Lung (tissue), 12 donors: ENCODE results near the gene CDHR2. TPM values are rescaled to one million over a fixed set of nuclear protein-coding genes. Genes with fewer than 3 reads are reported as not detected.

Source experiments
- ATAC-seq: fragments of 200-7000 bp; cut with Tn5 transposase; one replicate; pipeline ENCODE4 v1.9.1; 2020; ENCODE audit warnings: moderate number of reproducible peaks; ENCODE audit not compliant: insufficient read depth, low FRiP score
- DNase-seq, 3 donors: peaks; one replicate each; pipeline ENCODE4 v3.0.0-alpha.2; 2013 to 2017
- H3K27ac ChIP-seq, 2 donors: one replicate each; pipeline ENCODE4 v1.5.1; 2013; ENCODE audit warnings: mild to moderate bottlenecking in 2 of 2, moderate library complexity in 2 of 2, control low read depth in 1 of 2, inconsistent platforms in 1 of 2, low read depth in 1 of 2, low read length in 1 of 2
- H3K27me3 ChIP-seq, 3 donors: one replicate each; pipeline ENCODE4 v1.5.1; 2013; ENCODE audit warnings: low read length in 2 of 3; ENCODE audit not compliant: control insufficient read depth in 3 of 3, insufficient read depth in 3 of 3
- H3K36me3 ChIP-seq, 4 donors: one replicate each; pipeline ENCODE4 v1.5.1; 2013; ENCODE audit warnings: low read length in 4 of 4, mild to moderate bottlenecking in 1 of 4, moderate library complexity in 1 of 4; ENCODE audit not compliant: control insufficient read depth in 4 of 4, insufficient read depth in 4 of 4
- H3K4me1 ChIP-seq, 5 donors: one replicate each; pipeline ENCODE4 v1.5.1; 2013; ENCODE audit warnings: low read length in 5 of 5, mild to moderate bottlenecking in 2 of 5, moderate library complexity in 1 of 5; ENCODE audit not compliant: control insufficient read depth in 5 of 5, insufficient read depth in 5 of 5
- H3K4me3 ChIP-seq: one replicate; pipeline ENCODE4 v1.5.1; 2013; ENCODE audit warnings: mild to moderate bottlenecking, control low read depth, moderate library complexity
- H3K9ac ChIP-seq, 2 donors: one replicate each; pipeline ENCODE4 v1.5.1; 2013; ENCODE audit warnings: low read length in 2 of 2, control low read depth in 1 of 2; ENCODE audit not compliant: insufficient read depth in 1 of 2
- H3K9me3 ChIP-seq, 4 donors: one replicate each; pipeline ENCODE4 v1.5.1; 2013; ENCODE audit warnings: low read length in 3 of 4, mild to moderate bottlenecking in 1 of 4, moderate library complexity in 1 of 4; ENCODE audit not compliant: control insufficient read depth in 4 of 4, insufficient read depth in 3 of 4
- CTCF ChIP-seq: IDR thresholded peaks from 2 replicates; pipeline ENCODE4 v1.5.1; 2012; ENCODE audit warnings: mild to moderate bottlenecking; ENCODE audit errors: control extremely low read depth, extremely low read depth
- WGBS, 2 donors: extraction: QIAGEN DNeasy Blood & Tissue Kit; methylation state at CpG; one replicate each; pipeline ENCODE4 v1.1.7; 2013; 5-methylcytosine and 5-hydroxymethylcytosine counted together
- polyA plus RNA-seq, 2 donors: library from polyadenylated mRNA; stranded (reverse); fragments of 200-250 nt; gene quantifications; one replicate each; pipeline ENCODE4 v1.2.1, GENCODE V29; 2013
- total RNA-seq, 2 donors: library from RNA; depleted of rRNA in 1 of 2; stranded (reverse); fragments of >200 nt in 1 of 2; gene quantifications; one replicate each; pipeline ENCODE4 v1.2.1, GENCODE V29; 2014 to 2021
- donor health status: control.
- donor health status: control.
- donor health status: Bipolar disorder and iron deficiency.
- donor health status: healthy.
- donor health status: DM: yes; HTN: yes; CAD: no.

CDHR2 gene
- total and polyA plus RNA-seq, 4 donors, result 0.02 to 1.5 (median 0.42) TPM

- no peak for TF ChIP-seq CTCF
- no peak overlapping the region for H3K4me3 ChIP-seq
- H3K27me3 ChIP-seq, result no peaks in the 10 kb centered on the region
- no peak for DNase-seq
- no peak for ATAC-seq
- H3K4me1 ChIP-seq, result no peaks in the 10 kb centered on the region
- H3K36me3 ChIP-seq, result peaks cover 0 to 6% (median 1%) of the 10 kb centered on the region in 4 donors
- H3K9me3 ChIP-seq, result no peaks in the 10 kb centered on the region
- H3K27ac ChIP-seq, result no peak overlapping the region
- no peak overlapping the region for H3K9ac ChIP-seq
- WGBS, 2 donors, result 77 to 85% methylated on average over 11 of the region's 11 CpGs
Measured at GRCh38 chr5:176514244-176514950, 34.7 kb upstream of the CDHR2 start.

GRCh38 chr5:176515396-176515795 is 33.7 kb upstream of the CDHR2 start:
- ATAC-seq, result no peak
- WGBS, 2 donors, result 83 to 88% methylated on average over 4 of the region's 4 CpGs
- no peak overlapping the region for H3K9ac ChIP-seq
- H3K4me3 ChIP-seq, result no peak overlapping the region
- H3K36me3 ChIP-seq, result no peaks in the 10 kb centered on the region
- no peak overlapping the region for H3K27ac ChIP-seq
- no peaks in the 10 kb centered on the region for H3K27me3 ChIP-seq
- no peaks in the 10 kb centered on the region for H3K4me1 ChIP-seq
- no peak for TF ChIP-seq CTCF
- DNase-seq, result no peak
- no peaks in the 10 kb centered on the region for H3K9me3 ChIP-seq

GRCh38 chr5:176517053-176517661 is 32.0 kb upstream of the CDHR2 start:
- H3K27me3 ChIP-seq, result no peaks in the 10 kb centered on the region
- no peak for ATAC-seq
- no peaks in the 10 kb centered on the region for H3K36me3 ChIP-seq
- WGBS, 2 donors, result 56 to 70% methylated on average over 7 of the region's 7 CpGs
- no peak overlapping the region for H3K4me3 ChIP-seq
- H3K27ac ChIP-seq, result no peak overlapping the region
- no peak for DNase-seq
- H3K9ac ChIP-seq, result no peak overlapping the region
- no peak for TF ChIP-seq CTCF
- no peaks in the 10 kb centered on the region for H3K4me1 ChIP-seq
- H3K9me3 ChIP-seq, result no peaks in the 10 kb centered on the region
